GM23338 (cell line): Measurements from ENCODE around the gene OPTN. TPM values are rescaled to one million over a fixed set of nuclear protein-coding genes. Genes with fewer than 3 reads are reported as not detected.
"Not testable (repeated sequence)": the region's sequence is repeated elsewhere in the genome, so short reads cannot be mapped to it uniquely, and the experiment has no call there.

Source experiments
- ATAC-seq: fragments of 200-7000 bp; cut with Tn5 transposase; 3 replicates; pipeline ENCODE4 v1.9.1; 2020
- DNase-seq: peaks from one replicate; pipeline ENCODE4 v3.0.0-alpha.2; 2015; ENCODE audit warnings: low spot score
- H2AFZ ChIP-seq: fragments of 200-600 bp; sonication (generic); 2 replicates; pipeline ENCODE4 v1.8.0; 2016; ENCODE audit warnings: antibody characterized with exemption, mild to moderate bottlenecking, moderate library complexity
- H3F3A ChIP-seq: fragments of 200-600 bp; sonication (generic); replicated peaks from 2 replicates; pipeline ENCODE4 v1.8.0; 2017; ENCODE audit warnings: antibody characterized with exemption, mixed run types, low read depth
- H3K27ac ChIP-seq: fragments of 200-600 bp; sonication (generic); 2 replicates; pipeline ENCODE4 v1.6.1; 2016; ENCODE audit warnings: low read depth
- H3K27me3 ChIP-seq: fragments of 200-600 bp; sonication (generic); 2 replicates; pipeline ENCODE4 v1.8.0; 2016; ENCODE audit warnings: mild to moderate bottlenecking, mixed run types, moderate library complexity; ENCODE audit not compliant: insufficient read depth
- H3K36me3 ChIP-seq: fragments of 200-600 bp; sonication (generic); 2 replicates; pipeline ENCODE4 v1.8.0; 2016; ENCODE audit warnings: mild to moderate bottlenecking; ENCODE audit not compliant: insufficient read depth
- H3K4me1 ChIP-seq: fragments of 200-600 bp; sonication (generic); 2 replicates; pipeline ENCODE4 v1.8.0; 2016; ENCODE audit warnings: mild to moderate bottlenecking, moderate library complexity; ENCODE audit not compliant: insufficient read depth
- H3K4me2 ChIP-seq: fragments of 200-600 bp; sonication (generic); 2 replicates; pipeline ENCODE4 v1.7.1; 2017; ENCODE audit warnings: mixed run types
- H3K4me3 ChIP-seq: fragments of 200-600 bp; sonication (generic); 2 replicates; pipeline ENCODE4 v1.6.1; 2016; ENCODE audit warnings: mixed run types
- H3K79me2 ChIP-seq: fragments of 200-600 bp; sonication (generic); replicated peaks from 2 replicates; pipeline ENCODE4 v1.8.0; 2017; ENCODE audit warnings: mild to moderate bottlenecking; ENCODE audit not compliant: insufficient read depth
- H3K9me2 ChIP-seq: fragments of 200-600 bp; sonication (generic); 2 replicates; pipeline ENCODE4 v1.8.0; 2017; ENCODE audit not compliant: insufficient read depth
- H4K20me1 ChIP-seq: fragments of 200-600 bp; sonication (generic); replicated peaks from 2 replicates; pipeline ENCODE4 v1.8.0; 2017; ENCODE audit warnings: mild to moderate bottlenecking; ENCODE audit not compliant: insufficient read depth
- H3K27ac Mint-ChIP-seq: 2 replicates; pipeline ENCODE4 v1.8.0; 2020; ENCODE audit warnings: inconsistent platforms, mild to moderate bottlenecking, moderate library complexity, mixed read lengths
- H3K27me3 Mint-ChIP-seq: 3 replicates; pipeline ENCODE4 v1.8.0; 2022; ENCODE audit warnings: low read depth, mild to moderate bottlenecking, moderate library complexity, mixed read lengths, inconsistent platforms; ENCODE audit not compliant: insufficient read depth, poor library complexity
- H3K36me3 Mint-ChIP-seq: 3 replicates; pipeline ENCODE4 v1.8.0; 2021; ENCODE audit warnings: low read depth, mild to moderate bottlenecking, inconsistent platforms, moderate library complexity, mixed read lengths
- H3K4me1 Mint-ChIP-seq: 3 replicates; pipeline ENCODE4 v1.8.0; 2020; ENCODE audit warnings: mild to moderate bottlenecking, inconsistent platforms, mixed read lengths
- H3K4me3 Mint-ChIP-seq: 3 replicates; pipeline ENCODE4 v1.8.0; 2021; ENCODE audit warnings: moderate library complexity, mild to moderate bottlenecking, inconsistent platforms, mixed read lengths
- H3K9me3 Mint-ChIP-seq: 3 replicates; pipeline ENCODE4 v1.8.0; 2020; ENCODE audit warnings: moderate library complexity, mild to moderate bottlenecking, inconsistent platforms, mixed read lengths
- CREB1 ChIP-seq: fragments of 250-450 bp; sonication (Bioruptor Pico); IDR thresholded peaks from 2 replicates; pipeline ENCODE4 v1.5.0; 2020; ENCODE audit warnings: low read depth, mild to moderate bottlenecking, moderate library complexity
- CTCF ChIP-seq, 2 experiments: fragments of 200-600 bp in 1 of 2; sonication (generic) in 1 of 2; conservative IDR thresholded peaks; 2 replicates each; pipeline versions ENCODE4 v1.5.1 to v1.6.1; 2016 to 2017; ENCODE audit warnings: antibody characterized with exemption in 2 of 2, low read depth in 2 of 2, mild to moderate bottlenecking in 2 of 2, moderate library complexity in 1 of 2
- ETS1 ChIP-seq: IDR thresholded peaks from 2 replicates; pipeline ENCODE4 v1.6.1; 2016; ENCODE audit warnings: antibody characterized with exemption
- EZH2phosphoT487 ChIP-seq: fragments of 200-600 bp; sonication (generic); IDR thresholded peaks from one replicate; pipeline ENCODE4 v1.8.1; 2018; ENCODE audit warnings: antibody characterized with exemption; ENCODE audit not compliant: unreplicated experiment
- JUNB ChIP-seq: IDR thresholded peaks from one replicate; pipeline ENCODE4 v1.6.1; 2016; ENCODE audit warnings: antibody characterized with exemption; ENCODE audit not compliant: unreplicated experiment
- NANOG ChIP-seq: IDR thresholded peaks from 2 replicates; pipeline ENCODE4 v1.6.1; 2016; ENCODE audit warnings: antibody characterized with exemption, borderline replicate concordance
- POLR2AphosphoS5 ChIP-seq: IDR thresholded peaks from 2 replicates; pipeline ENCODE4 v1.6.1; 2016; ENCODE audit warnings: antibody characterized with exemption, low read depth
- STAT1 ChIP-seq: IDR thresholded peaks from one replicate; pipeline ENCODE4 v1.6.1; 2016; ENCODE audit warnings: antibody characterized with exemption; ENCODE audit not compliant: unreplicated experiment
- ZNF114 ChIP-seq: fragments of 250-450 bp; sonication (Bioruptor Pico); IDR thresholded peaks from 2 replicates; pipeline ENCODE4 v1.5.0; 2020; ENCODE audit warnings: mild to moderate bottlenecking, moderate library complexity
- polyA plus RNA-seq: library from polyadenylated mRNA; unstranded; fragments of >200 nt; fragmentation: Nextera tagmentation; extraction: Ambion mirVana; gene quantifications from 2 replicates; pipeline ENCODE4 v1.2.1, GENCODE V29; 2016
- total RNA-seq: library from RNA; depleted of rRNA; stranded (reverse); fragments of >200 nt; shearing (Covaris generic); gene quantifications from 2 replicates; pipeline ENCODE4 v1.2.3, GENCODE V29; 2014

The OPTN gene
- total and polyA plus RNA-seq, 2 experiments from 2014 or later, result 6.0 to 13.0 TPM

GRCh38 chr10:13079776-13080050, 20.2 kb upstream of the OPTN start (continued):
- TF ChIP-seq EZH2phosphoT487, result no peak
- TF ChIP-seq POLR2AphosphoS5, result no peak
- no peak for TF ChIP-seq CTCF (conservative IDR thresholded peaks at IDR 0.05; ENCODE audit: low read depth in 2 of 2)
- no peak for TF ChIP-seq ZNF114 (CRISPR knock-in tag)

GRCh38 chr10:13080643-13081042, 19.3 kb upstream of the OPTN start:
- no peaks in the 10 kb centered on the region for H3K79me2 ChIP-seq
- no peak for TF ChIP-seq NANOG
- no peak for TF ChIP-seq CREB1 (CRISPR knock-in tag)
- no peak for TF ChIP-seq STAT1
- TF ChIP-seq JUNB, result no peak
- DNase-seq (no peak), ATAC-seq (no peak)
- peaks cover 3% of the 10 kb centered on the region for H3K27me3 Mint-ChIP-seq
- no peak overlapping the region for H2AFZ ChIP-seq
- no peak overlapping the region for H3K4me3 ChIP-seq
- H4K20me1 ChIP-seq, result no peaks in the 10 kb centered on the region
- peaks cover 6% of the 10 kb centered on the region; the same call in 1 of the 2 replicates for H3K9me2 ChIP-seq
- no peaks in the 10 kb centered on the region for H3K27me3 ChIP-seq
- H3K9me3 Mint-ChIP-seq, result peaks cover 78% of the 10 kb centered on the region
- H3K36me3 Mint-ChIP-seq, result peaks cover 59% of the 10 kb centered on the region
- no peak overlapping the region for H3K4me3 Mint-ChIP-seq
- H3K4me2 ChIP-seq, result no peak overlapping the region
- no peaks in the 10 kb centered on the region for H3K4me1 ChIP-seq
- no peak overlapping the region for H3K27ac ChIP-seq
- H3F3A ChIP-seq, result no peaks in the 10 kb centered on the region
- H3K4me1 Mint-ChIP-seq, result no peaks in the 10 kb centered on the region
- H3K36me3 ChIP-seq, result peaks cover 16% of the 10 kb centered on the region
- H3K27ac Mint-ChIP-seq, result no peak overlapping the region

GRCh38 chr10:13083700-13084099, 16.3 kb upstream of the OPTN start:
- H3K36me3 Mint-ChIP-seq, result peaks cover 61% of the 10 kb centered on the region
- H3K79me2 ChIP-seq, result not testable (repeated sequence)

GRCh38 chr10:13086056-13086455, 13.9 kb upstream of the OPTN start:
- Mint-ChIP-seq H3K27ac (no peak overlapping the region), H3K36me3 (peaks cover 50% of the 10 kb centered on the region), H3K9me3 (peaks cover 73% of the 10 kb centered on the region), H3K4me3 (no peak overlapping the region), H3K27me3 (peaks cover 5% of the 10 kb centered on the region), H3K4me1 (no peaks in the 10 kb centered on the region)
- Histone ChIP-seq H2AFZ (no peak overlapping the region), H3K36me3 (peaks cover 18% of the 10 kb centered on the region), H3K4me2 (no peak overlapping the region), H3K9me2 (peaks cover 8% of the 10 kb centered on the region; the same call in 1 of the 2 replicates), H3K27ac (peak overlapping the region; percentile 72), H3K79me2 (no peaks in the 10 kb centered on the region), H3K27me3 (no peaks in the 10 kb centered on the region), H3F3A (no peaks in the 10 kb centered on the region), H4K20me1 (no peaks in the 10 kb centered on the region), H3K4me3 (no peak overlapping the region), H3K4me1 (no peaks in the 10 kb centered on the region)
- DNase-seq, result no peak
- ATAC-seq, result no peak
- TF ChIP-seq ETS1 (no peak), JUNB (no peak)

More at GRCh38 chr10:13083700-13084099, 16.3 kb upstream of the OPTN start:
- not testable (repeated sequence) for H3K4me3 ChIP-seq, H3K4me1 ChIP-seq, H3K27me3 ChIP-seq, H3K27ac Mint-ChIP-seq, DNase-seq, H4K20me1 ChIP-seq, H3K4me2 ChIP-seq, H3K27ac ChIP-seq, H3K27me3 Mint-ChIP-seq, H3K4me1 Mint-ChIP-seq, H2AFZ ChIP-seq, H3K4me3 Mint-ChIP-seq, H3F3A ChIP-seq, H3K9me2 ChIP-seq, ATAC-seq
- H3K9me3 Mint-ChIP-seq, result peaks cover 83% of the 10 kb centered on the region
- peaks cover 18% of the 10 kb centered on the region for H3K36me3 ChIP-seq
